ENCODE measurements around the gene SATB2.

GRCh38 chr2:199404841-199405240, 52.9 kb downstream of the SATB2 start:
- TF ChIP-seq GATA2 (IDR thresholded peaks at IDR 0.05; ENCODE audit: low read depth, low read length) (no peak), GATA3 (IDR thresholded peaks at IDR 0.05; ENCODE audit: low read depth, low read length) (no peak)

Data from SH-SY5Y (cell line).